SK-N-MC (cell line): ENCODE measurements around the gene NDRG3.

Experiments used
- DNase-seq: peaks from one replicate; pipeline ENCODE4 v3.0.0-alpha.2; 2011; ENCODE audit warnings: low read depth, low spot score
- H3K27ac ChIP-seq: fragments of 200-600 bp; sonication (generic); 2 replicates; pipeline ENCODE4 v1.5.1; 2016; ENCODE audit warnings: mixed run types
- H3K36me3 ChIP-seq: fragments of 200-600 bp; sonication (generic); 2 replicates; pipeline ENCODE4 v1.6.1; 2017; ENCODE audit warnings: antibody characterized with exemption, low read length, mixed read lengths; ENCODE audit not compliant: insufficient read depth
- H3K4me3 ChIP-seq: fragments of 200-600 bp; sonication (generic); 2 replicates; pipeline ENCODE4 v1.5.1; 2016
- H3K9ac ChIP-seq: fragments of 200-600 bp; sonication (generic); 2 replicates; pipeline ENCODE4 v1.8.0; 2017; ENCODE audit warnings: mixed run types, mixed read lengths; ENCODE audit not compliant: insufficient read length
- H3K9me3 ChIP-seq: fragments of 200-600 bp; sonication (generic); 2 replicates; pipeline ENCODE4 v1.6.1; 2017; ENCODE audit warnings: low read depth, mild to moderate bottlenecking, antibody characterized with exemption, low read length, moderate library complexity, mixed read lengths
- EZH2 ChIP-seq: fragments of 200-600 bp; sonication (generic); IDR thresholded peaks from one replicate; pipeline ENCODE4 v1.6.1; 2017; ENCODE audit warnings: antibody characterized with exemption
- FOXP2 ChIP-seq: optimal IDR thresholded peaks from 2 replicates; pipeline ENCODE3; 2011; ENCODE audit warnings: mild to moderate bottlenecking, moderate library complexity; ENCODE audit not compliant: insufficient read depth; ENCODE audit errors: extremely low read length, control extremely low read depth
- POLR2AphosphoS5 ChIP-seq: IDR thresholded peaks from 2 replicates; pipeline ENCODE4 v1.6.1; 2012; ENCODE audit warnings: mild to moderate bottlenecking, low read depth, low read length, borderline replicate concordance

Gene NDRG3

DNA sequence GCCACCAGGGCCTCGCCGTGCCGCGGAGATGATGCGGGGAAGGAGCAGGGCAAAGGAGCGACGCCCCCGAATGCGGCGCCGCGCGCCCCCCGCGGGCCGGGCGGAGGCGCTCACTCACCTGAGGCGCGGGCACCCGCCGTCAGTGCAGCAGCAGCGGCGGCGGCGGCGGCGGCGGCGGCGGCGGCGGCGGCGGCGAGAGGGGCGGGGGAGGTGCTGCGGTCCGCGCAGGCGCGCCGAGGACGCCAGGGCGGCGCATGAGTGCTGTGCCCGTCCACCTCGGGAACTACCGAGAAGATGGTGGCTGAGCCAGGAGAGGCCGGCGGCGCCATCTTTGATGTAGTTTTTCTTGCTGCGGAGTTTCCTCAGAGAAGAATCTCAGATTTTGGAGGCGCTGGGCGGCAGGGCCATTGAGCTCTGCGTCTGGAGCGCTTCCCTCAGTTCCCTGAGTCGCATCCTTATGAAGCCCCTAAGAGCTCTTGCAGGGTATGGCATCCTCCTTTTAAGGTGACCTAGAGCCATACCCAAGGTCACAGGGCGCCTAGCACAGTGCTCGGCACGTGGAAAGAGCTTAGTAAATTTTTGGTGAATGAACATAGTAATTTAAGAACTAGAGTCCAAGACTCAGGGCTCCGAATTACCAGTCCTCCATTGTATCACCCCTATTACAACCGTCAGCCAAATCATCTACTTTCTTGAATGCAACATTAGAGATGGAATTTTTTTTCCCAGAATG, at the start of gene NDRG3:
Gene NDRG3, minus strand, starts transcription at position 164 of the 733 bp plus-strand sequence. CDS start 24,355 bp downstream, outside the sequence.
- Histone ChIP-seq H3K36me3 (peaks cover 5% of the 10 kb centered on the region; the same call in 1 of the 2 replicates), H3K4me3 (peak within 1 kb of the TSS; percentile 85), H3K27ac (peak within 1 kb of the TSS; percentile 82), H3K9me3 (no peaks in the 10 kb centered on the region), H3K9ac (peak within 1 kb of the TSS; percentile 79)
- TF ChIP-seq FOXP2 (no peak), POLR2AphosphoS5 (peak; percentile 73)
- DNase-seq, result peak; percentile 76

DNA sequence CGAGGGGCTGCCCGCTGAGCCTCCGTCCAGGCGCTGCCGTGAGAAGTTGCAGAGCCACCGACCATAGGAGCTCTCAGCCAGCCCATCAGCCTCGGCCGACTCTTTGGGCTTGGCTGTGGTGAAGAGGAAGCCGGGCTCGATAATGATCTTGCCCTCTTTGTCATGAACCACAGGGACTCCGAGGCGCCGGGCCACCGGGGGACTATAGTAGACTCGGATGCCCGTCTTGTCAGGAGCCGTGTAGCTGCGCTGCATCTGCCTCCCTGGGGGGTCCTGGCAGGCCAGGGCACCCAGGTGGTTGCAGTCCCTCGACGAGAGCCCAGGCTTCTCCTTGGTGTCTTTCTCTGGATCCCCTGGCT, 48.2 kb upstream of the NDRG3 start:
- DNase-seq, result no peak
- Histone ChIP-seq H3K4me3 (no peak overlapping the region), H3K9ac (no peak overlapping the region), H3K36me3 (peaks cover 20% of the 10 kb centered on the region; the same call in 1 of the 2 replicates), H3K9me3 (no peaks in the 10 kb centered on the region), H3K27ac (no peak overlapping the region)
- TF ChIP-seq POLR2AphosphoS5 (no peak), EZH2 (no peak)

DNA sequence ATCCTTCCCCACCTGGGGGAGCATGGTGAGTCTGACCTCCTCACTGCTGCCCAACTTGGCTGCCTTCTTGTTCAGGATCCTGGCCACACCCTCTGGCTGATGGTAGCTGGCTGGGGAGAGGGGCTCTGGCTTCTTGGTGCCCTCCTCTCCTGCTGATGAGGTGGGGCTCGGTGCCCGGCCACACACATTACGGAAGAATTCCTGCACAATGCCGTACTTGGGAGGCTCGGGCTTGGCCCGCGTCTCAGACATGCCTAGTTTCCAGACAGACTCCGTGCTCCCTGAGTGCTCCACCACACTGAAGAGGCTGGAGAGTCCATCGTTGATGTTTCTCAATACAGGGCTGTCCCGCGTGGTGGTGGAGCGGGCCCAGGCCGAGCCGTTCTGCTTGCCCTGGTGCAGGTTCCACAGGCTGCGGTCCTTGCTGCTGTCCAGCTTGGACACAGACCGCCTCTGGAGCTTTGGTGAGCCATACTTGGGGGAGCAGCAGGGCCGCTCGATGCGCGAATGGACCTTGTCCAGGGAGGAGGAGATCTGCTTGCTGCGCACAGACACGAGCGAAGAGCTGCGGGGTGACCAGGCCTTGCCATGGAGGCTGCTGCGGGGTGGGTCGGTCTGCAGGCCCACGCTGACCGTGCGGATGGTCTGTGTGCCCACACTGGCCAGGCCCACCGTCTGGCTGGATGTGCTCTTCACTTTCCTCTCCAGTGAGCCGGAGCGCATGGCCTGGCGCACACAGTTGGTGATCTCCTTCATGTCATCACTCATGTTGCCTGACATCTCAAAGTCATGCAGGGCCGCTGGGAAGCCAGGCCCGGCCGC, 47.6 kb upstream of the NDRG3 start:
- H3K4me3 ChIP-seq, result no peak overlapping the region
- H3K9ac ChIP-seq, result no peak overlapping the region
- no peaks in the 10 kb centered on the region for H3K9me3 ChIP-seq
- H3K36me3 ChIP-seq, result peaks cover 16% of the 10 kb centered on the region; the same call in 1 of the 2 replicates
- DNase-seq, result no peak
- H3K27ac ChIP-seq, result no peak overlapping the region
- TF ChIP-seq POLR2AphosphoS5, result no peak

DNA sequence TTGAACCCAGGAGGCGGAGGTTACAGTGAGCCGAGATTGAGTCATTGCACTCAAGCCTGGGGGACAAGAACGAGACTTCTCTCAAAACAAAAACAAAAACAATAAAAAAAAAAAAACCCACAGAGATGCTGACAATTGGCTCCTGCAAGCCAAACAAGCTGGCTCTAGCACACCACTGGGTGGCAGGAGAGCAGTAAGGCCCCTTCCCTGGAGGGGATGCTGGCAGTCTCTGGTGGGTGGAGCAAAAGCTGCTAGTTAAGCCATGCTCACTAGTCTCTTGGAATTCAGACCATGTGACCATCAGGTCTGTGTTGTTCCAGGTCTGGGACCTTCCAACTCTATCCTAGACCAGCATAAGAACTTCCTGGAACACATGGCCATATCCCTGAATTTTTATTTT, 46.5 kb upstream of the NDRG3 start:
- Histone ChIP-seq H3K9ac (no peak overlapping the region), H3K9me3 (no peaks in the 10 kb centered on the region), H3K27ac (no peak overlapping the region), H3K36me3 (peaks cover 12% of the 10 kb centered on the region; the same call in 1 of the 2 replicates), H3K4me3 (no peak overlapping the region)
- DNase-seq, result no peak
- no peak for TF ChIP-seq EZH2

DNA sequence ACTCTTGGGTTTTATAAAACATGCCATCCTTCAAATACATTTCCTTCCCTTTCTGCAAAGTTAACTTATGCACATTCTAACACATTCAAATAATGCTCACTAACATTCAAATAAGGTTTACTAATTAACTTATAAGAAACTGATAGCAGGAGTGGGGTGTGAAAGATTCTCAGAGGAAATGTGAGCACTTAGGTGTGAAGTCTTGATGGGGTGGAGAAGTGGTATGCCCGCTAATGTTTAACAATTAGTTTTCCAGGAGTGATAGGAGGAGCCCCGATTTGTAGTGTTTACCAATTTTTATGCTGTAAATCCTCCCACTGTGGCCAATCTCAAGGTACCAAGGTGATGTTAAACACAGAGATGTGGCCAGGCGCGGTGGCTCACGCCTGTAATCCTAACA, 46.0 kb upstream of the NDRG3 start:
- H3K9ac ChIP-seq, result no peak overlapping the region
- no peak overlapping the region for H3K4me3 ChIP-seq
- H3K36me3 ChIP-seq, result peaks cover 12% of the 10 kb centered on the region; the same call in 1 of the 2 replicates
- no peaks in the 10 kb centered on the region for H3K9me3 ChIP-seq
- no peak for DNase-seq
- H3K27ac ChIP-seq, result no peak overlapping the region
- TF ChIP-seq EZH2, result no peak
- no peak for TF ChIP-seq POLR2AphosphoS5
- TF ChIP-seq FOXP2, result no peak

DNA sequence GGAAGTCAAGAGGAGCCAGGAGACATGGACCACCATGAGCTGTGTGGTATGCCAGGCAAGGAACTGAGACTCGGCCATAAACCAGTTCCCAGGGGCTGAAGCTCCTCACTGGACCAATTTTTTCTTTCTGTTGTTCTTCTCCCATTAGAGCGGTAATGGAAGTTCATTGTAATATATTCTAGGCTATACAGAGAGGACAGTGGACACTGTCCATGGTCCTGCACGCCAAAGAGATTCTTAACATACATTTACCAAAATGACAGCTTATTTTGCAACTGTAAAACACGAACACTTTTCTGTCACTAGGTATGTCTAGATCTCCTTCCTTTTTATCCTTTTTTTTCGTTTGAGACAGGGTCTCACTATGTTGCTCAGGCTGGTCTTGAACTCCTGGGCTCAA, 40.8 kb upstream of the NDRG3 start:
- H3K9me3 ChIP-seq, result no peaks in the 10 kb centered on the region
- TF ChIP-seq FOXP2 (no peak), EZH2 (no peak), POLR2AphosphoS5 (no peak)
- H3K36me3 ChIP-seq, result no peaks in the 10 kb centered on the region; the same call in 1 of the 2 replicates
- no peak overlapping the region for H3K4me3 ChIP-seq
- no peak overlapping the region for H3K9ac ChIP-seq
- no peak overlapping the region for H3K27ac ChIP-seq
- no peak for DNase-seq

DNA sequence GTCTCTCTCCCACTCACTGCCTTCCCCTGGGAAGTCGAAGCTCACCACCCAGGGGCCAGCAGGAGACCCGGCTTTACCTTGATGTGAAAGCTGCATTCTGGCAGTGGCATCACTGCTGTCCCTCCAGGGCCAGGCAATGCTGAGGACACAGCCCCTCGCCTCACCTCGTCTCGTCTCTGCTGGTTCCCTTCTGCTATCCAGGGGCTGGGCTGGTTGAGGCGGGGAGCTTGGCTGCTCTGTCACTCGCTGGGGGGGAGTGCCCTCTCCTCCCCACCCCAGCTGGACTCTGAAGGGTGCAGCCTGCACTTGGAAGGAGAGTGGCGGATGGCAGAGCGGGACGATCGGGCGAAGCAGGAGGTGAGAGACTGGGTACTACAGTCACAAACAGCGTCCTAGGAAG, 40.4 kb upstream of the NDRG3 start:
- no peaks in the 10 kb centered on the region for H3K9me3 ChIP-seq
- no peaks in the 10 kb centered on the region; the same call in 1 of the 2 replicates for H3K36me3 ChIP-seq
- no peak overlapping the region for H3K9ac ChIP-seq
- TF ChIP-seq POLR2AphosphoS5 (no peak), FOXP2 (no peak), EZH2 (no peak)
- no peak overlapping the region for H3K27ac ChIP-seq
- no peak for DNase-seq
- no peak overlapping the region for H3K4me3 ChIP-seq

DNA sequence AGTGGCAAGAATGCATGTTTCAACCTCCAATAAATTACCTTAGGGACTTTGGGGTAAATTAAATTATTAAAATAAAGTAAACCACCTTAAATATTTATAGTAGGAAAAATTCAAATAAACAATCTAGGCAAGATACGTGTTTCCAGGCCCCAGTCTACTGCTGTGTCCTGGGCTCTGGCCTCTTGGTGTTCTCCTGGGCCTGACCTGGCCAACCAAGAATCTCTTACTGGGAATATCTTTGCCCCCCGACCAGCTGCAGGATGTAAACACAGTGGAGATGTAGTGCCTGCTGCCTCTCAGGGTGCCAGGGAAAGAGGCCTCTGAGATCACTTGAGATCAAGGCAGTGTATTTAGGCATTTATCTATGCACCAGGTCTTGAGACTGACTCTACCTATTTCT, 39.4 kb upstream of the NDRG3 start:
- Histone ChIP-seq H3K4me3 (no peak overlapping the region), H3K9ac (no peak overlapping the region), H3K27ac (no peak overlapping the region), H3K36me3 (no peaks in the 10 kb centered on the region; the same call in 1 of the 2 replicates), H3K9me3 (no peaks in the 10 kb centered on the region)
- TF ChIP-seq EZH2, result no peak
- TF ChIP-seq POLR2AphosphoS5, result no peak
- TF ChIP-seq FOXP2, result no peak
- DNase-seq, result no peak

DNA sequence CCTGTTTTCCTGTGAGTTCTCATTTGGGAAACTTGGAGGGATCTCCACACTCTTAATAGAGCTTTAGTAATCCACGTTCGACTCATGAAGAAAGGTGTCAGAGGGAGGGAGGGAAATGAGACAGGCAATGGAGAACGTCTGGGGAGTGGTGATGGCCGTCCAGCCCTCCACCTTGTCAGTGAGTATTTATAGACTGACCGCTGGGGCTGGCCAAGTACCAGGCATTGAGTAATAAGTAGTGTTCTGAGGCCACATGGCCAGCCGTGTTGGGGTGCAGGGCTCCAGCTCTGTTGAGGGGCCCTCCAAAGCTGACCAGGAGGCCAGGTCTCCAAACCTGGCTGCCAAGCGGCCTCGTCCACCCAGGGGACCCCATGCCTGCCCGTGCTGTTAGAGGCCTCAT, 39.0 kb upstream of the NDRG3 start:
- H3K9ac ChIP-seq, result no peak overlapping the region
- no peaks in the 10 kb centered on the region; the same call in 1 of the 2 replicates for H3K36me3 ChIP-seq
- TF ChIP-seq POLR2AphosphoS5 (no peak), EZH2 (no peak), FOXP2 (no peak)
- H3K4me3 ChIP-seq, result no peak overlapping the region
- H3K27ac ChIP-seq, result no peak overlapping the region
- no peaks in the 10 kb centered on the region for H3K9me3 ChIP-seq
- DNase-seq, result no peak
